ENCODE data around the gene SNAPC3.

The SNAPC3 gene

GRCh38 chr9:15390201-15390600 lies 32.5 kb upstream of the SNAPC3 start:
- no peak overlapping the region for H3K4me3 ChIP-seq (ENCODE audit: low read length)
- H3K9ac ChIP-seq (ENCODE audit: low read depth, low read length), result no peak overlapping the region
- H3K9me3 ChIP-seq (replicated peaks; ENCODE audit: low read length), result no peaks in the 10 kb centered on the region
- no peaks in the 10 kb centered on the region for H3K4me1 ChIP-seq (ENCODE audit: control insufficient read depth, insufficient read depth, low read length)
- H3K27me3 ChIP-seq (ENCODE audit: control insufficient read depth, insufficient read depth, low read length), result peaks cover 4% of the 10 kb centered on the region
- H3K4me2 ChIP-seq (ENCODE audit: low read length), result no peak overlapping the region
- H3K36me3 ChIP-seq (ENCODE audit: insufficient read depth, low read length), result no peaks in the 10 kb centered on the region

GRCh38 chr9:15392363-15392762 lies 30.3 kb upstream of the SNAPC3 start:
- no peak overlapping the region for H3K4me3 ChIP-seq (ENCODE audit: low read length)
- H3K9me3 ChIP-seq (replicated peaks; ENCODE audit: low read length), result no peaks in the 10 kb centered on the region
- H3K4me2 ChIP-seq (ENCODE audit: low read length), result no peak overlapping the region
- H3K4me1 ChIP-seq (ENCODE audit: control insufficient read depth, insufficient read depth, low read length), result no peaks in the 10 kb centered on the region
- no peak overlapping the region for H3K9ac ChIP-seq (ENCODE audit: low read depth, low read length)
- peaks cover 4% of the 10 kb centered on the region for H3K27me3 ChIP-seq (ENCODE audit: control insufficient read depth, insufficient read depth, low read length)
- no peaks in the 10 kb centered on the region for H3K36me3 ChIP-seq (ENCODE audit: insufficient read depth, low read length)

GRCh38 chr9:15400281-15400941 lies 22.3 kb upstream of the SNAPC3 start:
- H3K4me2 ChIP-seq (ENCODE audit: low read length), result no peak overlapping the region
- H3K27me3 ChIP-seq (ENCODE audit: control insufficient read depth, insufficient read depth, low read length), result no peaks in the 10 kb centered on the region
- no peak overlapping the region for H3K4me3 ChIP-seq (ENCODE audit: low read length)
- H3K9ac ChIP-seq (ENCODE audit: low read depth, low read length), result no peak overlapping the region
- no peaks in the 10 kb centered on the region for H3K9me3 ChIP-seq (replicated peaks; ENCODE audit: low read length)
- peaks cover 7% of the 10 kb centered on the region for H3K4me1 ChIP-seq (ENCODE audit: control insufficient read depth, insufficient read depth, low read length)
- no peaks in the 10 kb centered on the region for H3K36me3 ChIP-seq (ENCODE audit: insufficient read depth, low read length)

GRCh38 chr9:15401266-15401665 lies 21.4 kb upstream of the SNAPC3 start:
- Histone ChIP-seq H3K9me3 (replicated peaks; ENCODE audit: low read length) (no peaks in the 10 kb centered on the region), H3K27me3 (ENCODE audit: control insufficient read depth, insufficient read depth, low read length) (no peaks in the 10 kb centered on the region), H3K4me1 (ENCODE audit: control insufficient read depth, insufficient read depth, low read length) (peaks cover 7% of the 10 kb centered on the region), H3K4me2 (ENCODE audit: low read length) (no peak overlapping the region), H3K9ac (ENCODE audit: low read depth, low read length) (no peak overlapping the region), H3K36me3 (ENCODE audit: insufficient read depth, low read length) (no peaks in the 10 kb centered on the region), H3K4me3 (ENCODE audit: low read length) (no peak overlapping the region)

GRCh38 chr9:15403155-15403554 lies 19.5 kb upstream of the SNAPC3 start:
- Histone ChIP-seq H3K4me2 (ENCODE audit: low read length) (no peak overlapping the region), H3K4me1 (ENCODE audit: control insufficient read depth, insufficient read depth, low read length) (peaks cover 7% of the 10 kb centered on the region), H3K9ac (ENCODE audit: low read depth, low read length) (no peak overlapping the region), H3K4me3 (ENCODE audit: low read length) (no peak overlapping the region), H3K9me3 (replicated peaks; ENCODE audit: low read length) (no peaks in the 10 kb centered on the region), H3K36me3 (ENCODE audit: insufficient read depth, low read length) (no peaks in the 10 kb centered on the region), H3K27me3 (ENCODE audit: control insufficient read depth, insufficient read depth, low read length) (no peaks in the 10 kb centered on the region)

- Histone ChIP-seq H3K4me2 (ENCODE audit: low read length) (no peak overlapping the region), H3K4me1 (ENCODE audit: control insufficient read depth, insufficient read depth, low read length) (peaks cover 7% of the 10 kb centered on the region), H3K27me3 (ENCODE audit: control insufficient read depth, insufficient read depth, low read length) (no peaks in the 10 kb centered on the region), H3K9me3 (replicated peaks; ENCODE audit: low read length) (no peaks in the 10 kb centered on the region), H3K9ac (ENCODE audit: low read depth, low read length) (no peak overlapping the region), H3K36me3 (ENCODE audit: insufficient read depth, low read length) (no peaks in the 10 kb centered on the region), H3K4me3 (ENCODE audit: low read length) (no peak overlapping the region)
Observed at GRCh38 chr9:15404171-15404570, 18.5 kb upstream of the SNAPC3 start.

- Histone ChIP-seq H3K4me3 (ENCODE audit: low read length) (no peak overlapping the region), H3K27me3 (ENCODE audit: control insufficient read depth, insufficient read depth, low read length) (no peaks in the 10 kb centered on the region), H3K4me1 (ENCODE audit: control insufficient read depth, insufficient read depth, low read length) (peaks cover 2% of the 10 kb centered on the region), H3K4me2 (ENCODE audit: low read length) (no peak overlapping the region), H3K9ac (ENCODE audit: low read depth, low read length) (no peak overlapping the region), H3K36me3 (ENCODE audit: insufficient read depth, low read length) (no peaks in the 10 kb centered on the region), H3K9me3 (replicated peaks; ENCODE audit: low read length) (no peaks in the 10 kb centered on the region)
Observed at GRCh38 chr9:15416880-15417279, 5.8 kb upstream of the SNAPC3 start.

GRCh38 chr9:15417626-15418025 lies 5.0 kb upstream of the SNAPC3 start:
- Histone ChIP-seq H3K36me3 (ENCODE audit: insufficient read depth, low read length) (no peaks in the 10 kb centered on the region), H3K9me3 (replicated peaks; ENCODE audit: low read length) (no peaks in the 10 kb centered on the region), H3K9ac (ENCODE audit: low read depth, low read length) (no peak overlapping the region), H3K4me3 (ENCODE audit: low read length) (no peak overlapping the region), H3K4me1 (ENCODE audit: control insufficient read depth, insufficient read depth, low read length) (peaks cover 7% of the 10 kb centered on the region), H3K27me3 (ENCODE audit: control insufficient read depth, insufficient read depth, low read length) (no peaks in the 10 kb centered on the region), H3K4me2 (ENCODE audit: low read length) (no peak overlapping the region)

- no peaks in the 10 kb centered on the region for H3K27me3 ChIP-seq (ENCODE audit: control insufficient read depth, insufficient read depth, low read length)
- H3K9me3 ChIP-seq (replicated peaks; ENCODE audit: low read length), result no peaks in the 10 kb centered on the region
- peaks cover 13% of the 10 kb centered on the region for H3K36me3 ChIP-seq (ENCODE audit: insufficient read depth, low read length)
- no peak overlapping the region for H3K4me3 ChIP-seq (ENCODE audit: low read length)
- no peak overlapping the region for H3K9ac ChIP-seq (ENCODE audit: low read depth, low read length)
- peaks cover 7% of the 10 kb centered on the region for H3K4me1 ChIP-seq (ENCODE audit: control insufficient read depth, insufficient read depth, low read length)
- no peak overlapping the region for H3K4me2 ChIP-seq (ENCODE audit: low read length)
Observed at GRCh38 chr9:15420796-15421195, 1.9 kb upstream of the SNAPC3 start.

GRCh38 chr9:15421532-15421931 lies 1.1 kb upstream of the SNAPC3 start:
- Histone ChIP-seq H3K9me3 (replicated peaks; ENCODE audit: low read length) (no peaks in the 10 kb centered on the region), H3K4me2 (ENCODE audit: low read length) (no peak overlapping the region)

GRCh38 chr9:15421990-15422371 lies 695 bp upstream of the SNAPC3 start:
- Histone ChIP-seq H3K4me3 (ENCODE audit: low read length) (peak overlapping the region; percentile 96), H3K27me3 (ENCODE audit: control insufficient read depth, insufficient read depth, low read length) (no peaks in the 10 kb centered on the region), H3K4me1 (ENCODE audit: control insufficient read depth, insufficient read depth, low read length) (peaks cover 7% of the 10 kb centered on the region), H3K9ac (ENCODE audit: low read depth, low read length) (peak overlapping the region; percentile 93), H3K36me3 (ENCODE audit: insufficient read depth, low read length) (peaks cover 23% of the 10 kb centered on the region), H3K4me2 (ENCODE audit: low read length) (peak overlapping the region; percentile 93), H3K9me3 (replicated peaks; ENCODE audit: low read length) (no peaks in the 10 kb centered on the region)

More at GRCh38 chr9:15421532-15421931, 1.1 kb upstream of the SNAPC3 start:
- H3K36me3 ChIP-seq (ENCODE audit: insufficient read depth, low read length), result peaks cover 21% of the 10 kb centered on the region
- H3K4me3 ChIP-seq (ENCODE audit: low read length), result no peak overlapping the region
- H3K27me3 ChIP-seq (ENCODE audit: control insufficient read depth, insufficient read depth, low read length), result no peaks in the 10 kb centered on the region
- H3K9ac ChIP-seq (ENCODE audit: low read depth, low read length), result peak overlapping the region; percentile 93
- H3K4me1 ChIP-seq (ENCODE audit: control insufficient read depth, insufficient read depth, low read length), result peaks cover 7% of the 10 kb centered on the region

- Histone ChIP-seq H3K4me1 (ENCODE audit: control insufficient read depth, insufficient read depth, low read length) (peaks cover 7% of the 10 kb centered on the region), H3K9me3 (replicated peaks; ENCODE audit: low read length) (no peaks in the 10 kb centered on the region), H3K9ac (ENCODE audit: low read depth, low read length) (peak overlapping the region; percentile 93), H3K4me2 (ENCODE audit: low read length) (peak overlapping the region; percentile 93), H3K36me3 (ENCODE audit: insufficient read depth, low read length) (peaks cover 23% of the 10 kb centered on the region), H3K4me3 (ENCODE audit: low read length) (peak overlapping the region; percentile 96), H3K27me3 (ENCODE audit: control insufficient read depth, insufficient read depth, low read length) (no peaks in the 10 kb centered on the region)
Observed at GRCh38 chr9:15423231-15423985, 732 bp downstream of the SNAPC3 start.

All from skeletal muscle satellite cell (primary cell).